ENCODE measurements around the gene TBX4.

TBX4 gene

GRCh38 chr17:61467416-61468262, 15.4 kb downstream of the TBX4 start:
- no peak for DNase-seq

- DNase-seq: no peak
Measured at GRCh38 chr17:61468263-61468907, 16.2 kb downstream of the TBX4 start.

GRCh38 chr17:61469474-61469873, 17.3 kb downstream of the TBX4 start:
- DNase-seq: no peak

GRCh38 chr17:61469949-61470348, 17.7 kb downstream of the TBX4 start:
- DNase-seq: no peak

GRCh38 chr17:61470530-61471136, 18.4 kb downstream of the TBX4 start:
- no peak for DNase-seq

- no peak for DNase-seq
Measured at GRCh38 chr17:61474235-61474927, 22.2 kb downstream of the TBX4 start.

GRCh38 chr17:61474934-61475333, 22.7 kb downstream of the TBX4 start:
- no peak for DNase-seq

- DNase-seq: no peak
Measured at GRCh38 chr17:61475726-61476125, 23.5 kb downstream of the TBX4 start.

GRCh38 chr17:61476476-61477203, 24.4 kb downstream of the TBX4 start:
- DNase-seq: no peak

GRCh38 chr17:61477204-61477834, 25.1 kb downstream of the TBX4 start:
- DNase-seq: no peak

GRCh38 chr17:61478026-61478789, 26.0 kb downstream of the TBX4 start:
- no peak for DNase-seq

GRCh38 chr17:61478790-61479492, 26.7 kb downstream of the TBX4 start:
- DNase-seq: no peak

GRCh38 chr17:61479493-61480413, 27.5 kb downstream of the TBX4 start:
- no peak for DNase-seq

GRCh38 chr17:61480414-61480807, 28.2 kb downstream of the TBX4 start:
- no peak for DNase-seq

GRCh38 chr17:61481421-61481820, 29.2 kb downstream of the TBX4 start:
- DNase-seq: no peak

GRCh38 chr17:61482467-61482866, 30.2 kb downstream of the TBX4 start:
- DNase-seq: no peak

GRCh38 chr17:61483778-61484116, 31.5 kb downstream of the TBX4 start:
- DNase-seq: no peak

- no peak for DNase-seq
Measured at GRCh38 chr17:61484174-61484573, 32.0 kb downstream of the TBX4 start.

GRCh38 chr17:61485067-61485775, 33.0 kb downstream of the TBX4 start:
- no peak for DNase-seq
